ENCODE measurements around the gene AZIN2.

GRCh38 chr1:33121728-33122127 is 40.8 kb downstream of the AZIN2 start:
- no peak for TF ChIP-seq CTCF (conservative IDR thresholded peaks at IDR 0.05; ENCODE audit: low read length)
- no peak for TF ChIP-seq EZH2phosphoT487 (IDR thresholded peaks at IDR 0.05; ENCODE audit: borderline replicate concordance)
